HCT116 (cell line): ENCODE data around the gene CDKL2. TPM values are rescaled to one million over a fixed set of nuclear protein-coding genes. Genes with fewer than 3 reads are reported as not detected.

Source experiments
- ATAC-seq: fragments of 200-7000 bp; cut with Tn5 transposase; 2 replicates; pipeline ENCODE4 v1.9.1; 2020; ENCODE audit warnings: mild to moderate bottlenecking, moderate library complexity
- BruUV-seq: library from RNA; stranded (reverse); fragments of 400-500 nt; replicated peaks from 2 replicates; lab custom pipeline; 2021; lab: Mats Ljungman, UMichigan
- CTCF ChIA-PET: fragments of 300-600 bp; sonication (Branson Sonifier 250); formaldehyde crosslinking; loops from one replicate; lab custom pipeline; 2021; ENCODE audit warnings: antibody characterized with exemption; lab: Charles Lee
- POLR2A ChIA-PET: fragments of 300-600, 350-600 bp; sonication (Branson Sonifier 250); formaldehyde crosslinking; loops from one replicate; lab custom pipeline; 2021; ENCODE audit warnings: antibody characterized with exemption; lab: Charles Lee
- RAD21 ChIA-PET, 2 experiments: fragments of 300-600 bp; sonication (Branson Sonifier 250); formaldehyde crosslinking; loops; one replicate each; lab custom pipeline; 2023; ENCODE audit warnings: low total read pairs in 2 of 2; ENCODE audit not compliant: uncharacterized antibody in 2 of 2, unreplicated experiment in 2 of 2, low non-redundant PET in 1 of 2; lab: Charles Lee
- DNase-seq: peaks from one replicate; pipeline ENCODE4 v3.0.0-alpha.2; 2010; ENCODE audit warnings: low read depth, low spot score
- H2AFZ ChIP-seq: fragments of 200-600 bp; shearing (Covaris generic), sonication (generic); 2 replicates; pipeline ENCODE4 v1.6.1; 2017; ENCODE audit warnings: low read depth, mixed run types, mixed read lengths, antibody characterized with exemption, low read length; ENCODE audit not compliant: poor library complexity, severe bottlenecking
- H3K27ac ChIP-seq: 2 replicates; pipeline ENCODE4 v1.5.1; 2012; ENCODE audit warnings: low read depth, low read length
- H3K27me3 ChIP-seq: fragments of 200-600 bp; sonication (generic); 2 replicates; pipeline ENCODE4 v1.6.1; 2016; ENCODE audit warnings: mixed run types, low read length, mixed read lengths; ENCODE audit not compliant: insufficient read depth
- H3K36me3 ChIP-seq, 2 experiments: fragments of 200-500 bp in 1 of 2; fragments of 200-600 bp in 1 of 2; sonication (Bioruptor generic) in 1 of 2; sonication (generic) in 1 of 2; 2 replicates each; pipeline versions ENCODE4 v1.5.1 to v1.6.1; 2014 to 2016; ENCODE audit warnings: low read length in 2 of 2, inconsistent platforms in 1 of 2, mixed read lengths in 1 of 2, mixed run types in 1 of 2; ENCODE audit not compliant: insufficient read depth in 2 of 2, control insufficient read depth in 1 of 2
- H3K4me1 ChIP-seq, 2 experiments: fragments of 200-600 bp in 1 of 2; sonication (generic) in 1 of 2; 2 replicates each; pipeline versions ENCODE4 v1.5.1 to v1.6.1; 2012 to 2017; ENCODE audit warnings: low read length in 2 of 2, inconsistent platforms in 1 of 2, mild to moderate bottlenecking in 1 of 2, mixed read lengths in 1 of 2, mixed run types in 1 of 2, moderate library complexity in 1 of 2; ENCODE audit not compliant: insufficient read depth in 2 of 2, control insufficient read depth in 1 of 2
- H3K4me2 ChIP-seq: fragments of 200-600 bp; sonication (generic); 2 replicates; pipeline ENCODE4 v1.6.1; 2017; ENCODE audit warnings: mixed run types, low read length, mixed read lengths
- H3K4me3 ChIP-seq, 2 experiments: fragments of 200-600 bp in 1 of 2; sonication (generic) in 1 of 2; replicated peaks in 1 of 2; 2 replicates each; pipeline ENCODE4 v1.5.1; 2011 to 2016; ENCODE audit warnings: low read length in 2 of 2, control low read depth in 1 of 2, low read depth in 1 of 2, mild to moderate bottlenecking in 1 of 2, mixed read lengths in 1 of 2, mixed run types in 1 of 2
- H3K79me2 ChIP-seq: fragments of 200-600 bp; sonication (generic); 2 replicates; pipeline ENCODE4 v1.6.1; 2017; ENCODE audit warnings: mild to moderate bottlenecking, mixed run types, low read length, moderate library complexity, mixed read lengths; ENCODE audit not compliant: insufficient read depth
- H3K9ac ChIP-seq: fragments of 200-600 bp; sonication (generic); 2 replicates; pipeline ENCODE4 v1.6.1; 2016; ENCODE audit warnings: low read length, mixed read lengths
- H3K9me2 ChIP-seq: fragments of 200-600 bp; sonication (generic), shearing (Covaris generic); 2 replicates; pipeline ENCODE4 v1.6.1; 2017; ENCODE audit warnings: mixed run types, mild to moderate bottlenecking, moderate library complexity; ENCODE audit not compliant: insufficient read depth
- H3K9me3 ChIP-seq, 2 experiments: fragments of 200-500 bp in 1 of 2; fragments of 200-600 bp in 1 of 2; sonication (Bioruptor generic) in 1 of 2; sonication (generic) in 1 of 2; 2 replicates each; pipeline ENCODE4 v1.6.1; 2014 to 2017; ENCODE audit warnings: low read length in 2 of 2, mixed read lengths in 2 of 2, inconsistent platforms in 1 of 2, low read depth in 1 of 2, mild to moderate bottlenecking in 1 of 2, mixed run types in 1 of 2, moderate library complexity in 1 of 2; ENCODE audit not compliant: control insufficient read depth in 1 of 2, insufficient read depth in 1 of 2
- H4K20me1 ChIP-seq: fragments of 200-600 bp; sonication (generic), shearing (Covaris generic); 2 replicates; pipeline ENCODE4 v1.6.1; 2017; ENCODE audit warnings: mixed run types, mild to moderate bottlenecking, moderate library complexity; ENCODE audit not compliant: insufficient read depth
- CTCF ChIP-seq, 3 experiments: fragments of 200-600 bp in 1 of 3; sonication (generic) in 1 of 3; IDR thresholded peaks in 2 of 3; conservative IDR thresholded peaks in 1 of 3; 2 replicates each; pipeline ENCODE4 v1.5.1; 2012 to 2017; ENCODE audit warnings: low read depth in 2 of 3, low read length in 2 of 3, antibody characterized with exemption in 1 of 3, borderline replicate concordance in 1 of 3, control low read depth in 1 of 3, mild to moderate bottlenecking in 1 of 3, mixed read lengths in 1 of 3, mixed run types in 1 of 3, moderate library complexity in 1 of 3; ENCODE audit not compliant: insufficient read depth in 1 of 3
- EGR1 ChIP-seq: IDR thresholded peaks from 2 replicates; pipeline ENCODE4 v1.6.1; 2012; ENCODE audit warnings: low read depth
- ELF1 ChIP-seq: IDR thresholded peaks from 2 replicates; pipeline ENCODE4 v1.6.1; 2012; ENCODE audit warnings: low read depth, borderline replicate concordance
- EZH2phosphoT487 ChIP-seq: fragments of 200-600 bp; IDR thresholded peaks from 2 replicates; pipeline ENCODE4 v1.6.1; 2018; ENCODE audit warnings: antibody characterized with exemption, borderline replicate concordance
- ZBTB33 ChIP-seq: IDR thresholded peaks from 2 replicates; pipeline ENCODE4 v1.6.1; 2011; ENCODE audit warnings: mild to moderate bottlenecking, low read length, moderate library complexity; ENCODE audit not compliant: insufficient replicate concordance; ENCODE audit errors: extremely low read depth
- ZFX ChIP-seq: fragments of 450-650 bp; IDR thresholded peaks from 2 replicates; pipeline ENCODE4 v1.6.1; 2017
- intact Hi-C: fragments of 100-400 bp; cut with micrococcal nuclease; formaldehyde crosslinking; loops from 2 replicates; pipeline ENCODE4 v1.10.0; 2022
- total RNA-seq: library from RNA; stranded (reverse); gene quantifications from one replicate; pipeline ENCODE4 v1.2.1, GENCODE V29; 2021; ENCODE audit not compliant: unreplicated experiment

CDKL2 gene
- total RNA-seq, 1 experiment from 2014 or later, result 1.2 TPM

- Histone ChIP-seq H3K9me2 (no peaks in the 10 kb centered on the region), H3K4me1 (peaks cover 0 to 9% of the 10 kb centered on the region in 2 experiments; a peak in 2 of 4 replicates), H3K9me3 (no peaks in the 10 kb centered on the region), H3K4me3 (no peak within 1 kb of the TSS), H2AFZ (no peak within 1 kb of the TSS), H3K4me2 (peak within 1 kb of the TSS; percentile 20; the same call in 1 of the 2 replicates), H3K9ac (no peak within 1 kb of the TSS), H3K27me3 (no peaks in the 10 kb centered on the region), H3K36me3 (no peaks in the 10 kb centered on the region), H3K79me2 (no peaks in the 10 kb centered on the region), H3K27ac (no peak within 1 kb of the TSS), H4K20me1 (no peaks in the 10 kb centered on the region)
- BruUV-seq, result no TSS peak
- no peak for DNase-seq
- intact Hi-C loops, result no loop called here
- ChIA-PET POLR2A (no interaction called here), CTCF (interaction anchor here (1.3 kb wide), 1 partner anchor 293 kb away, joined by 3 read pairs; no protein-coding TSS in a partner anchor), RAD21 (no interaction called here)
- no peak for TF ChIP-seq EZH2phosphoT487
- no peak for TF ChIP-seq ZFX
- TF ChIP-seq CTCF (IDR thresholded peaks at IDR 0.05 in 2 of 3, conservative IDR thresholded peaks at IDR 0.05 in 1 of 3; ENCODE audit: borderline replicate concordance in 1 of 3, insufficient read depth in 1 of 3, low read depth in 2 of 3, low read length in 2 of 3), result peak in 2 of 3 experiments; percentile 14 to 31; a peak in 3 of 6 replicates
- TF ChIP-seq ELF1, result no peak
- no peak for TF ChIP-seq EGR1
- TF ChIP-seq ZBTB33, result no peak
- peak; percentile 77 for ATAC-seq
Observed at GRCh38 chr4:75555294-75556164, 74.8 kb downstream of the CDKL2 start, which contains the start of gene ODAPH. Gene ODAPH (plus strand): TSS chr4:75556066. CDS start chr4:75556083, 17 bp downstream.
